Measurements from ENCODE around the gene WDR27.

WDR27 gene

GRCh38 chr6:169638915-169639314, 62.9 kb downstream of the WDR27 start:
- no peaks in the 10 kb centered on the region for H3K27me3 ChIP-seq (ENCODE audit: low read length)
- no peak overlapping the region for H3K4me2 ChIP-seq (ENCODE audit: low read depth, low read length, poor library complexity, severe bottlenecking)
- TF ChIP-seq EZH2phosphoT487 (conservative IDR thresholded peaks at IDR 0.05; ENCODE audit: low read length), result no peak
- TF ChIP-seq, protein P1, sequence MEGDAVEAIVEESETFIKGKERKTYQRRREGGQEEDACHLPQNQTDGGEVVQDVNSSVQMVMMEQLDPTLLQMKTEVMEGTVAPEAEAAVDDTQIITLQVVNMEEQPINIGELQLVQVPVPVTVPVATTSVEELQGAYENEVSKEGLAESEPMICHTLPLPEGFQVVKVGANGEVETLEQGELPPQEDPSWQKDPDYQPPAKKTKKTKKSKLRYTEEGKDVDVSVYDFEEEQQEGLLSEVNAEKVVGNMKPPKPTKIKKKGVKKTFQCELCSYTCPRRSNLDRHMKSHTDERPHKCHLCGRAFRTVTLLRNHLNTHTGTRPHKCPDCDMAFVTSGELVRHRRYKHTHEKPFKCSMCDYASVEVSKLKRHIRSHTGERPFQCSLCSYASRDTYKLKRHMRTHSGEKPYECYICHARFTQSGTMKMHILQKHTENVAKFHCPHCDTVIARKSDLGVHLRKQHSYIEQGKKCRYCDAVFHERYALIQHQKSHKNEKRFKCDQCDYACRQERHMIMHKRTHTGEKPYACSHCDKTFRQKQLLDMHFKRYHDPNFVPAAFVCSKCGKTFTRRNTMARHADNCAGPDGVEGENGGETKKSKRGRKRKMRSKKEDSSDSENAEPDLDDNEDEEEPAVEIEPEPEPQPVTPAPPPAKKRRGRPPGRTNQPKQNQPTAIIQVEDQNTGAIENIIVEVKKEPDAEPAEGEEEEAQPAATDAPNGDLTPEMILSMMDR (IDR thresholded peaks at IDR 0.05; ENCODE audit: insufficient read depth, low read length, poor library complexity, severe bottlenecking), result no peak
- no peaks in the 10 kb centered on the region for H4K20me1 ChIP-seq (ENCODE audit: low read depth, low read length)
- H3K9me3 ChIP-seq (ENCODE audit: insufficient read depth, low read length), result no peaks in the 10 kb centered on the region
- no peaks in the 10 kb centered on the region for H3F3A ChIP-seq (ENCODE audit: insufficient read depth)
- no peak overlapping the region for H3K27ac ChIP-seq (ENCODE audit: low read depth, low read length)
- H3K9me2 ChIP-seq (replicated peaks; ENCODE audit: insufficient read depth, low read length), result no peaks in the 10 kb centered on the region
- H3K9ac ChIP-seq (ENCODE audit: low read length), result no peak overlapping the region
- no peaks in the 10 kb centered on the region for H3K36me3 ChIP-seq (ENCODE audit: low read length)
- H2AFZ ChIP-seq (ENCODE audit: low read depth, low read length, severe bottlenecking), result no peak overlapping the region
- no peak overlapping the region for H3K4me3 ChIP-seq (ENCODE audit: insufficient read depth, low read length, poor library complexity, severe bottlenecking)
- H3K79me2 ChIP-seq (ENCODE audit: insufficient read depth, low read length), result no peaks in the 10 kb centered on the region

DNA sequence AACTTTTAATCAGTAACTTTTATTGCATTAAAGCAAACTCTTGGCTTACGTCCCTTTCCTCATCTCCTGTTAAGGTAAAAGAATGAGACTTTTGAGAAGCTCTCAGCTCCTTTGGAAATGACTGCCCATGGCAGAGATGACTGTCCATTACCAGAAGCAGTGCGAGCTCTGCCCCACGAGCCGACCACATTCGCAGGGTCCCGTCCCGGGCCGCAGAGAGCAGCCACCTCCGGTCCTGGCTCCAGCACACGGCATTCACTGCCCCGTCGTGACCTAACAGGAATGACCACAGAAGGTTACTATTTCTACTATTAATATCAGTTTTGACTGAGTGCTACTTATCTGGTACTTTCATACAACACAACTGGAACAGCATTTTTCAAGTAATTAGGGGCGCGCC, 63.4 kb downstream of the WDR27 start:
- H3K9ac ChIP-seq (ENCODE audit: low read length), result no peak overlapping the region
- H3K79me2 ChIP-seq (ENCODE audit: insufficient read depth, low read length), result no peaks in the 10 kb centered on the region
- H3K9me3 ChIP-seq (ENCODE audit: insufficient read depth, low read length), result no peaks in the 10 kb centered on the region
- H3K36me3 ChIP-seq (ENCODE audit: low read length), result no peaks in the 10 kb centered on the region
- TF ChIP-seq EZH2phosphoT487 (conservative IDR thresholded peaks at IDR 0.05; ENCODE audit: low read length), result no peak
- TF ChIP-seq, protein P1 (IDR thresholded peaks at IDR 0.05; ENCODE audit: insufficient read depth, low read length, poor library complexity, severe bottlenecking), result no peak
- H4K20me1 ChIP-seq (ENCODE audit: low read depth, low read length), result no peaks in the 10 kb centered on the region
- H3K27ac ChIP-seq (ENCODE audit: low read depth, low read length), result no peak overlapping the region
- H3K4me2 ChIP-seq (ENCODE audit: low read depth, low read length, poor library complexity, severe bottlenecking), result no peak overlapping the region
- no peak overlapping the region for H3K4me3 ChIP-seq (ENCODE audit: insufficient read depth, low read length, poor library complexity, severe bottlenecking)
- H3F3A ChIP-seq (ENCODE audit: insufficient read depth), result no peaks in the 10 kb centered on the region
- no peaks in the 10 kb centered on the region for H3K9me2 ChIP-seq (replicated peaks; ENCODE audit: insufficient read depth, low read length)
- H3K27me3 ChIP-seq (ENCODE audit: low read length), result no peaks in the 10 kb centered on the region
- H2AFZ ChIP-seq (ENCODE audit: low read depth, low read length, severe bottlenecking), result no peak overlapping the region

DNA sequence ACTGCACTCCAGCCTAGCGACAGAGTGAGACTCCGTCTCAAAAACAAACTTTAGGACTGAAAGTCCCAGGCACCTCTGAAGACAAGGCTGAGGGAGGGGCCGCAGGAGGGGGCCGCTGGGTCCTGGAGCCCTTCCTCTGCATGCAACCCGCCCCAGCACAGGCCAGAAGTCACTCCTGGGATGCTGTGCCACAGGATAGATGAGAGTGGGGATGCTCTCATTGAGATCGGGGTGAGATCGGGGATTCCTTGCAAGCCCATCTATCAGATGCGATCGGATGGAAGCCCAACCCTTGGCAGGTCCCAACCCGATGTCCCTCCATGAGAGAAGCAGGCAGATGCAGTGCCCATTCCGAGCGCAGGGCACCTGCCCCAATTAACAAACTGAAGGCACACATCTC, 66.5 kb downstream of the WDR27 start:
- Histone ChIP-seq H4K20me1 (ENCODE audit: low read depth, low read length) (no peaks in the 10 kb centered on the region), H3K79me2 (ENCODE audit: insufficient read depth, low read length) (no peaks in the 10 kb centered on the region), H3K9me2 (replicated peaks; ENCODE audit: insufficient read depth, low read length) (no peaks in the 10 kb centered on the region), H3K27ac (ENCODE audit: low read depth, low read length) (no peak overlapping the region), H3K9me3 (ENCODE audit: insufficient read depth, low read length) (no peaks in the 10 kb centered on the region), H2AFZ (ENCODE audit: low read depth, low read length, severe bottlenecking) (no peak overlapping the region), H3K27me3 (ENCODE audit: low read length) (no peaks in the 10 kb centered on the region), H3K4me2 (ENCODE audit: low read depth, low read length, poor library complexity, severe bottlenecking) (no peak overlapping the region), H3K36me3 (ENCODE audit: low read length) (no peaks in the 10 kb centered on the region), H3K4me3 (ENCODE audit: insufficient read depth, low read length, poor library complexity, severe bottlenecking) (no peak overlapping the region), H3K9ac (ENCODE audit: low read length) (no peak overlapping the region), H3F3A (ENCODE audit: insufficient read depth) (no peaks in the 10 kb centered on the region)
- TF ChIP-seq, protein P1 (IDR thresholded peaks at IDR 0.05; ENCODE audit: insufficient read depth, low read length, poor library complexity, severe bottlenecking), result no peak
- no peak for TF ChIP-seq EZH2phosphoT487 (conservative IDR thresholded peaks at IDR 0.05; ENCODE audit: low read length)
